GM12878 (cell line): ENCODE measurements around the gene PLEKHS1. TPM values are rescaled to one million over a fixed set of nuclear protein-coding genes. Genes with fewer than 3 reads are reported as not detected.

Experiments
- FOXM1 ChIP-seq: IDR thresholded peaks from 2 replicates; pipeline ENCODE4 v1.6.1; 2012; ENCODE audit warnings: low read depth, mild to moderate bottlenecking, inconsistent platforms, low read length, moderate library complexity
- MEF2A ChIP-seq: IDR thresholded peaks from 2 replicates; pipeline ENCODE4 v1.6.1; 2011; ENCODE audit warnings: low read depth, mild to moderate bottlenecking, low read length, moderate library complexity; ENCODE audit not compliant: insufficient read depth
- MTA2 ChIP-seq: fragments of 450-650 bp; IDR thresholded peaks from 2 replicates; pipeline ENCODE4 v1.6.1; 2016; ENCODE audit warnings: low read depth, mild to moderate bottlenecking, moderate library complexity
- NFIC ChIP-seq: IDR thresholded peaks from 2 replicates; pipeline ENCODE4 v1.6.1; 2012; ENCODE audit warnings: low read depth, mild to moderate bottlenecking, inconsistent platforms, low read length, moderate library complexity
- POLR2A ChIP-seq: IDR thresholded peaks from 2 replicates; pipeline ENCODE4 v1.6.1; 2011; ENCODE audit warnings: low read depth, mild to moderate bottlenecking, low read length
- polyA plus RNA-seq, 11 experiments: library from polyadenylated mRNA; depleted of rRNA in 4 of 11; unstranded in 6 of 11; stranded (reverse) in 5 of 11; fragments of >200 nt; fragmentation: Nextera tagmentation in 4 of 11; fragmentation: Illumina TruSeq in 1 of 11; extraction: Ambion mirVana in 4 of 11; extraction: Trizol in 1 of 11; gene quantifications; 1 replicate in 1 of 11; 2 replicates in 10 of 11; pipeline versions ENCODE4 v1.2.1 to v1.2.3, GENCODE V29; 2011 to 2016; ENCODE audit warnings: inconsistent platforms in 2 of 11, missing spikeins in 2 of 11, low read depth in 1 of 11
- total RNA-seq, 4 experiments: library from RNA; depleted of rRNA in 3 of 4; stranded (reverse); fragments of >200 nt in 3 of 4; fragmentation: Illumina TruSeq in 1 of 4; extraction: Trizol in 1 of 4; gene quantifications; 2 replicates each; pipeline versions ENCODE4 v1.2.1 to v1.2.3, GENCODE V29; 2013 to 2021
- TF ChIP-seq, protein P1 (sequence below): fragments of 450-650 bp; IDR thresholded peaks from 2 replicates; pipeline ENCODE4 v1.6.1; 2018; ENCODE audit warnings: mild to moderate bottlenecking, low read depth, moderate library complexity; ENCODE audit not compliant: partially characterized antibody
- TF ChIP-seq, protein P2 (sequence below): fragments of 450-650 bp; IDR thresholded peaks from 2 replicates; pipeline ENCODE4 v1.6.1; 2017; ENCODE audit warnings: mild to moderate bottlenecking, low read depth, inconsistent platforms; ENCODE audit not compliant: poor library complexity, severe bottlenecking
- TF ChIP-seq, protein P3 (sequence below): IDR thresholded peaks from 2 replicates; pipeline ENCODE4 v1.6.1; 2011; ENCODE audit warnings: mild to moderate bottlenecking, low read depth, low read length, moderate library complexity; ENCODE audit not compliant: insufficient replicate concordance
- TF ChIP-seq, protein P4 (sequence below), 3 experiments: IDR thresholded peaks in 2 of 3; conservative IDR thresholded peaks in 1 of 3; 2 replicates each; pipeline ENCODE4 v1.5.1; 2011; ENCODE audit warnings: low read depth in 3 of 3, low read length in 3 of 3, mild to moderate bottlenecking in 3 of 3, control low read depth in 2 of 3, moderate library complexity in 2 of 3, inconsistent platforms in 1 of 3, mixed read lengths in 1 of 3; ENCODE audit not compliant: control insufficient read depth in 2 of 3, insufficient read depth in 1 of 3; ENCODE audit errors: extremely low read depth in 1 of 3
- TF ChIP-seq, protein P5 (sequence below): IDR thresholded peaks from 2 replicates; pipeline ENCODE4 v1.6.1; 2012; ENCODE audit warnings: low read length, inconsistent platforms
- TF ChIP-seq, protein P6 (sequence below): IDR thresholded peaks from 2 replicates; pipeline ENCODE4 v1.6.1; 2012; ENCODE audit warnings: improper control_type of control experiment, low read depth, low read length; ENCODE audit not compliant: insufficient replicate concordance

Gene PLEKHS1
- total and polyA plus RNA-seq, 10 of the 15 experiments (the other 5 are each of a cell fraction or from before 2014, with no cell fraction given), result 0.04 to 0.17 TPM; not detected in 8

DNA sequence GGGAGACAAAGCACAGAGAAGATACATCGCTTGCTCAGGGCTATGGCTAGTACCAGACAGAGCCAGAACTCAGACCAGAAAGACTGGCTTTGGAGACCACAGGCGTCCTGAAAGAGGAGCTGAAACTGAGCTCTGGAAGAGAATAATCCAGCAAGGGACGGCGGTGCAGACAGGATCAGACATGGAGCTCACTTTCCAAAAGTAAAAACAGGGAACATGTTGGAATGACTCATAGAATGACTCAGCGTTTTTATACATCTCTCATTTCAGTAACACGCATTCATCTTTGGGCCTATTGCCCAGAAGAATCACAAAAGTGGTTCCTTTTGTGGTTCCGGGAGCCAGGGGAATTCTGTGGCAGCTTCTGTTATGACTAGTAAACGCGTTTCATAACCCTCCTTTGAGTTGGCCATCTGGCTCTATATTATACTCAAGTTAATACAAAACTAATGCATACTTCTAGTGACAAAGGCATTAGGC is 37.2 kb downstream of the PLEKHS1 start (continued):
- TF ChIP-seq, protein P1, sequence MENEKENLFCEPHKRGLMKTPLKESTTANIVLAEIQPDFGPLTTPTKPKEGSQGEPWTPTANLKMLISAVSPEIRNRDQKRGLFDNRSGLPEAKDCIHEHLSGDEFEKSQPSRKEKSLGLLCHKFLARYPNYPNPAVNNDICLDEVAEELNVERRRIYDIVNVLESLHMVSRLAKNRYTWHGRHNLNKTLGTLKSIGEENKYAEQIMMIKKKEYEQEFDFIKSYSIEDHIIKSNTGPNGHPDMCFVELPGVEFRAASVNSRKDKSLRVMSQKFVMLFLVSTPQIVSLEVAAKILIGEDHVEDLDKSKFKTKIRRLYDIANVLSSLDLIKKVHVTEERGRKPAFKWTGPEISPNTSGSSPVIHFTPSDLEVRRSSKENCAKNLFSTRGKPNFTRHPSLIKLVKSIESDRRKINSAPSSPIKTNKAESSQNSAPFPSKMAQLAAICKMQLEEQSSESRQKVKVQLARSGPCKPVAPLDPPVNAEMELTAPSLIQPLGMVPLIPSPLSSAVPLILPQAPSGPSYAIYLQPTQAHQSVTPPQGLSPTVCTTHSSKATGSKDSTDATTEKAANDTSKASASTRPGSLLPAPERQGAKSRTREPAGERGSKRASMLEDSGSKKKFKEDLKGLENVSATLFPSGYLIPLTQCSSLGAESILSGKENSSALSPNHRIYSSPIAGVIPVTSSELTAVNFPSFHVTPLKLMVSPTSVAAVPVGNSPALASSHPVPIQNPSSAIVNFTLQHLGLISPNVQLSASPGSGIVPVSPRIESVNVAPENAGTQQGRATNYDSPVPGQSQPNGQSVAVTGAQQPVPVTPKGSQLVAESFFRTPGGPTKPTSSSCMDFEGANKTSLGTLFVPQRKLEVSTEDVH, result no peak
- TF ChIP-seq FOXM1 (peak; percentile 94), MTA2 (peak; percentile 82), POLR2A (no peak), MEF2A (peak; percentile 66; the same call in 1 of the 2 replicates), NFIC (peak; percentile 99)
- TF ChIP-seq, protein P2, sequence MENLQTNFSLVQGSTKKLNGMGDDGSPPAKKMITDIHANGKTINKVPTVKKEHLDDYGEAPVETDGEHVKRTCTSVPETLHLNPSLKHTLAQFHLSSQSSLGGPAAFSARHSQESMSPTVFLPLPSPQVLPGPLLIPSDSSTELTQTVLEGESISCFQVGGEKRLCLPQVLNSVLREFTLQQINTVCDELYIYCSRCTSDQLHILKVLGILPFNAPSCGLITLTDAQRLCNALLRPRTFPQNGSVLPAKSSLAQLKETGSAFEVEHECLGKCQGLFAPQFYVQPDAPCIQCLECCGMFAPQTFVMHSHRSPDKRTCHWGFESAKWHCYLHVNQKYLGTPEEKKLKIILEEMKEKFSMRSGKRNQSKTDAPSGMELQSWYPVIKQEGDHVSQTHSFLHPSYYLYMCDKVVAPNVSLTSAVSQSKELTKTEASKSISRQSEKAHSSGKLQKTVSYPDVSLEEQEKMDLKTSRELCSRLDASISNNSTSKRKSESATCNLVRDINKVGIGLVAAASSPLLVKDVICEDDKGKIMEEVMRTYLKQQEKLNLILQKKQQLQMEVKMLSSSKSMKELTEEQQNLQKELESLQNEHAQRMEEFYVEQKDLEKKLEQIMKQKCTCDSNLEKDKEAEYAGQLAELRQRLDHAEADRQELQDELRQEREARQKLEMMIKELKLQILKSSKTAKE, result peak; percentile 77
- TF ChIP-seq, protein P3, sequence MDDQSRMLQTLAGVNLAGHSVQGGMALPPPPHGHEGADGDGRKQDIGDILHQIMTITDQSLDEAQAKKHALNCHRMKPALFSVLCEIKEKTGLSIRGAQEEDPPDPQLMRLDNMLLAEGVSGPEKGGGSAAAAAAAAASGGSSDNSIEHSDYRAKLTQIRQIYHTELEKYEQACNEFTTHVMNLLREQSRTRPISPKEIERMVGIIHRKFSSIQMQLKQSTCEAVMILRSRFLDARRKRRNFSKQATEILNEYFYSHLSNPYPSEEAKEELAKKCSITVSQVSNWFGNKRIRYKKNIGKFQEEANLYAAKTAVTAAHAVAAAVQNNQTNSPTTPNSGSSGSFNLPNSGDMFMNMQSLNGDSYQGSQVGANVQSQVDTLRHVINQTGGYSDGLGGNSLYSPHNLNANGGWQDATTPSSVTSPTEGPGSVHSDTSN, result no peak
- TF ChIP-seq, protein P4, sequence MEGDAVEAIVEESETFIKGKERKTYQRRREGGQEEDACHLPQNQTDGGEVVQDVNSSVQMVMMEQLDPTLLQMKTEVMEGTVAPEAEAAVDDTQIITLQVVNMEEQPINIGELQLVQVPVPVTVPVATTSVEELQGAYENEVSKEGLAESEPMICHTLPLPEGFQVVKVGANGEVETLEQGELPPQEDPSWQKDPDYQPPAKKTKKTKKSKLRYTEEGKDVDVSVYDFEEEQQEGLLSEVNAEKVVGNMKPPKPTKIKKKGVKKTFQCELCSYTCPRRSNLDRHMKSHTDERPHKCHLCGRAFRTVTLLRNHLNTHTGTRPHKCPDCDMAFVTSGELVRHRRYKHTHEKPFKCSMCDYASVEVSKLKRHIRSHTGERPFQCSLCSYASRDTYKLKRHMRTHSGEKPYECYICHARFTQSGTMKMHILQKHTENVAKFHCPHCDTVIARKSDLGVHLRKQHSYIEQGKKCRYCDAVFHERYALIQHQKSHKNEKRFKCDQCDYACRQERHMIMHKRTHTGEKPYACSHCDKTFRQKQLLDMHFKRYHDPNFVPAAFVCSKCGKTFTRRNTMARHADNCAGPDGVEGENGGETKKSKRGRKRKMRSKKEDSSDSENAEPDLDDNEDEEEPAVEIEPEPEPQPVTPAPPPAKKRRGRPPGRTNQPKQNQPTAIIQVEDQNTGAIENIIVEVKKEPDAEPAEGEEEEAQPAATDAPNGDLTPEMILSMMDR (IDR thresholded peaks at IDR 0.05 in 2 of 3, conservative IDR thresholded peaks at IDR 0.05 in 1 of 3; ENCODE audit: control insufficient read depth in 2 of 3, extremely low read depth in 1 of 3, insufficient read depth in 1 of 3, low read depth in 3 of 3, low read length in 3 of 3), result no peak
- TF ChIP-seq, protein P5, sequence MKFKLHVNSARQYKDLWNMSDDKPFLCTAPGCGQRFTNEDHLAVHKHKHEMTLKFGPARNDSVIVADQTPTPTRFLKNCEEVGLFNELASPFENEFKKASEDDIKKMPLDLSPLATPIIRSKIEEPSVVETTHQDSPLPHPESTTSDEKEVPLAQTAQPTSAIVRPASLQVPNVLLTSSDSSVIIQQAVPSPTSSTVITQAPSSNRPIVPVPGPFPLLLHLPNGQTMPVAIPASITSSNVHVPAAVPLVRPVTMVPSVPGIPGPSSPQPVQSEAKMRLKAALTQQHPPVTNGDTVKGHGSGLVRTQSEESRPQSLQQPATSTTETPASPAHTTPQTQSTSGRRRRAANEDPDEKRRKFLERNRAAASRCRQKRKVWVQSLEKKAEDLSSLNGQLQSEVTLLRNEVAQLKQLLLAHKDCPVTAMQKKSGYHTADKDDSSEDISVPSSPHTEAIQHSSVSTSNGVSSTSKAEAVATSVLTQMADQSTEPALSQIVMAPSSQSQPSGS, result peak; percentile 92
- TF ChIP-seq, protein P6, sequence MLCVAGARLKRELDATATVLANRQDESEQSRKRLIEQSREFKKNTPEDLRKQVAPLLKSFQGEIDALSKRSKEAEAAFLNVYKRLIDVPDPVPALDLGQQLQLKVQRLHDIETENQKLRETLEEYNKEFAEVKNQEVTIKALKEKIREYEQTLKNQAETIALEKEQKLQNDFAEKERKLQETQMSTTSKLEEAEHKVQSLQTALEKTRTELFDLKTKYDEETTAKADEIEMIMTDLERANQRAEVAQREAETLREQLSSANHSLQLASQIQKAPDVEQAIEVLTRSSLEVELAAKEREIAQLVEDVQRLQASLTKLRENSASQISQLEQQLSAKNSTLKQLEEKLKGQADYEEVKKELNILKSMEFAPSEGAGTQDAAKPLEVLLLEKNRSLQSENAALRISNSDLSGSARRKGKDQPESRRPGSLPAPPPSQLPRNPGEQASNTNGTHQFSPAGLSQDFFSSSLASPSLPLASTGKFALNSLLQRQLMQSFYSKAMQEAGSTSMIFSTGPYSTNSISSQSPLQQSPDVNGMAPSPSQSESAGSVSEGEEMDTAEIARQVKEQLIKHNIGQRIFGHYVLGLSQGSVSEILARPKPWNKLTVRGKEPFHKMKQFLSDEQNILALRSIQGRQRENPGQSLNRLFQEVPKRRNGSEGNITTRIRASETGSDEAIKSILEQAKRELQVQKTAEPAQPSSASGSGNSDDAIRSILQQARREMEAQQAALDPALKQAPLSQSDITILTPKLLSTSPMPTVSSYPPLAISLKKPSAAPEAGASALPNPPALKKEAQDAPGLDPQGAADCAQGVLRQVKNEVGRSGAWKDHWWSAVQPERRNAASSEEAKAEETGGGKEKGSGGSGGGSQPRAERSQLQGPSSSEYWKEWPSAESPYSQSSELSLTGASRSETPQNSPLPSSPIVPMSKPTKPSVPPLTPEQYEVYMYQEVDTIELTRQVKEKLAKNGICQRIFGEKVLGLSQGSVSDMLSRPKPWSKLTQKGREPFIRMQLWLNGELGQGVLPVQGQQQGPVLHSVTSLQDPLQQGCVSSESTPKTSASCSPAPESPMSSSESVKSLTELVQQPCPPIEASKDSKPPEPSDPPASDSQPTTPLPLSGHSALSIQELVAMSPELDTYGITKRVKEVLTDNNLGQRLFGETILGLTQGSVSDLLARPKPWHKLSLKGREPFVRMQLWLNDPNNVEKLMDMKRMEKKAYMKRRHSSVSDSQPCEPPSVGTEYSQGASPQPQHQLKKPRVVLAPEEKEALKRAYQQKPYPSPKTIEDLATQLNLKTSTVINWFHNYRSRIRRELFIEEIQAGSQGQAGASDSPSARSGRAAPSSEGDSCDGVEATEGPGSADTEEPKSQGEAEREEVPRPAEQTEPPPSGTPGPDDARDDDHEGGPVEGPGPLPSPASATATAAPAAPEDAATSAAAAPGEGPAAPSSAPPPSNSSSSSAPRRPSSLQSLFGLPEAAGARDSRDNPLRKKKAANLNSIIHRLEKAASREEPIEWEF, result no peak
